Stimulated activated CD4-positive, alpha-beta T cell treated with anti-CD3 and anti-CD28 coated beads, Interleukin-12 subunit alpha, Interleukin-12 subunit beta, amount 100 ng/mL, for 48 hours (primary cell): ENCODE data around the gene GUCA2B.

Source experiments
- DNase-seq, 3 donors: peaks; one replicate each; pipeline ENCODE4 v3.0.0-alpha.2; 2020; ENCODE audit warnings: low read depth in 2 of 3, low spot score in 1 of 3

GUCA2B gene

GRCh38 chr1:42184616-42185015 lies 31.4 kb downstream of the GUCA2B start:
- no peak for DNase-seq

DNA sequence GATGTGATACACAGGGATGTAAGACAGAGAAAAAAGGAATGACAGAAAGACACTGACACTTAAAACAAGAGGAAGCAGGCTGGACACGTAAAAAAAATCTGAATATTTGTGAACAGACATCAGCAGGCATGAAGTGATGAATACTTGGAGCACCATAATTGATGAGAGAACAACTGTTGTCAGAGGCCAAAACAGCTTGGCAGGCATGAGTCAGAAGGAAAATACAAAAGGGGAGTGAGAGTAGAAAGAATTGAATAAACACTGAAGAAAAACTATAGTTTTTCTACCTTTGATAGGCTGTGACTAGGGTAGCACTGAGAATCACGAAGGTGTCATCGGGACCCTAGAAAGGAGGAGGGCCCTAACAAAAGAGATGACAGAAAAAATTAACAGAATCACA lies 32.9 kb downstream of the GUCA2B start:
- DNase-seq: no peak

GRCh38 chr1:42189931-42190853 lies 37.0 kb downstream of the GUCA2B start:
- DNase-seq: no peak

- DNase-seq: no peak
These were observed 38.1 kb downstream of the GUCA2B start for GRCh38 chr1:42191319-42191718.

DNA sequence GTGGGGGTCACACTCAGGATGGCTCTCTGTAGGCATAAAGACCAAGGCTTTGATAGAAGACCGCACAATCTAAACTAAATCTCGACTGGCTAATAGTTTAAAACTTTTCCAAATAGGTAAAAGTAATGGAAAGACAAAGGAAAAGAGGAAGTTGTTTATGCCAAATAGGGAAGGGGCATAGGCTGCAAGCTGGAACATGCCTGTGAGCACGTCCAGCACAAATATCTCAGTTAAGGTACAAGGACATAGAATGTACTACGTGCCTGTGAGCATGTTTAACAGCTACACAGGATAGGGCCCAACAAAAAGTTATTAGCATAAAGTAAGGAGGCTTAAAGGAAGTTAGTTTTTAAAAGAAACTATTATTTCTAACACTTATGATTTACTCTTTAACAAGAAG lies 38.9 kb downstream of the GUCA2B start:
- DNase-seq: no peak

DNA sequence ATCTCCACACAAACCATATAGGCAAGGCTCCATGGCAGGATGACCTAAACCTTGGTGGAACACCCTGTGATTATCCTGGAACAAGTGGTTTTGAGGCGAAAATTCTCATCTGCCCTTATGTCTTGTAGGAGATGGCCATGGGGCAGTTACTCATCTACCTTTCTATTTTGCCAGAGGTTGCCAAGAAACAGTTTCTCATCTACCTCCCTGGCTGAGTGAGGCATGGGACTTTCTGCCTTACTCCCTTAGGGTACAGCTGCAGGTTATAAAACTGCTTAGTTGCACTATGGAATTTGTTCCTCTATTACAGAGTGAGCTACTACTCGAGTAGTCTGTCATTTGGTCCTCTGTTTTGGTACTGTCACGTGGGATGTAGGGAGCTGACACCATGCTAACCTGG lies 42.6 kb downstream of the GUCA2B start:
- no peak for DNase-seq

GRCh38 chr1:42198251-42198650 lies 45.0 kb downstream of the GUCA2B start:
- no peak for DNase-seq

DNA sequence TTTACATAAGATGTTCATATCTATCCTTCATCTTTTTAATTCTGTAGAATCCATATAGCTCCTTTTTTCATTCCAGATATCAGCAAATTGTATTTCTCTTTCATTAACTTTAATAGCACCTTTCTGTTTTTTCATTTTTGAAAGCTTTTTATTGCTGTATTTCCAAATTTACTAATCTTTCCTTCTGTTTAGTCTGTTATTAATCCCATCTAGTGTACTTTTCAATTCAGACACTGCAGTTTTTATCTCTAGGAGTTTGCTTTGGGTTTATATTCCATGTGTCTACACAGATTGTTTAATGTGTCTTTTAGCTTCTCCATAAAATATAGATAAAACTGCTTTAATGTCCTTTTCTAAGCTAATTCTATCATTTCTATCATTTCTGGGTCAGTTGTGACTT lies 48.8 kb downstream of the GUCA2B start:
- DNase-seq: no peak
